Peyer's patch (tissue), 4 donors: ENCODE data around the gene NDUFB10. TPM values are rescaled to one million over a fixed set of nuclear protein-coding genes. Genes with fewer than 3 reads are reported as not detected.

Source experiments
- DNase-seq, 3 donors: peaks; one replicate each; pipeline ENCODE4 v3.0.0-alpha.2; 2017 to 2019
- H3K27ac ChIP-seq, 4 donors: fragments of 200-600 bp; sonication (generic); one replicate each; pipeline ENCODE4 v1.5.1; 2016 to 2019
- H3K27me3 ChIP-seq, 2 donors: fragments of 200-600 bp; sonication (generic); one replicate each; pipeline ENCODE4 v1.5.1; 2019
- H3K36me3 ChIP-seq, 3 donors: fragments of 200-600 bp; sonication (generic); one replicate each; pipeline ENCODE4 v1.5.1; 2016 to 2019
- H3K4me1 ChIP-seq, 4 donors: fragments of 200-600 bp; sonication (generic); one replicate each; pipeline ENCODE4 v1.5.1; 2016 to 2019
- H3K4me3 ChIP-seq, 4 donors: fragments of 200-600 bp; sonication (generic); 1 replicate in 3 of 4; 2 replicates in 1 of 4; pipeline ENCODE4 v1.5.1; 2016 to 2019; ENCODE audit warnings: mild to moderate bottlenecking in 1 of 4
- H3K9me3 ChIP-seq, 4 donors: fragments of 200-600 bp; sonication (generic); one replicate each; pipeline ENCODE4 v1.5.1; 2016 to 2019; ENCODE audit warnings: mild to moderate bottlenecking in 1 of 4
- POLR2A ChIP-seq, 2 donors: fragments of 450-650 bp; IDR thresholded peaks; one replicate each; pipeline ENCODE4 v1.5.1; 2017; ENCODE audit warnings: antibody characterized with exemption in 2 of 2, mild to moderate bottlenecking in 2 of 2, moderate library complexity in 2 of 2
- total RNA-seq, 4 donors: library from RNA; depleted of rRNA; stranded (reverse); fragments of >200 nt; gene quantifications; one replicate each; pipeline ENCODE4 v1.1.0, GENCODE V29; 2016
- TF ChIP-seq, protein P1 (sequence below), 6 experiments: fragments of 450-650 bp in 4 of 6; fragments of 200-600 bp in 2 of 6; sonication (generic) in 1 of 6; IDR thresholded peaks; one replicate each; pipeline ENCODE4 v1.5.1; 2017 to 2019; ENCODE audit warnings: antibody characterized with exemption in 6 of 6, mild to moderate bottlenecking in 3 of 6, moderate library complexity in 1 of 6

NDUFB10 gene
- total RNA-seq, 4 donors from 2014 or later: 55.3 to 373 (median 236) TPM

- peaks cover 0 to 45% (median 8%) of the 10 kb centered on the region in 4 donors for H3K4me1 ChIP-seq
- peak; percentile 79 to 80 for TF ChIP-seq POLR2A (IDR thresholded peaks at IDR 0.05)
- TF ChIP-seq, protein P1, sequence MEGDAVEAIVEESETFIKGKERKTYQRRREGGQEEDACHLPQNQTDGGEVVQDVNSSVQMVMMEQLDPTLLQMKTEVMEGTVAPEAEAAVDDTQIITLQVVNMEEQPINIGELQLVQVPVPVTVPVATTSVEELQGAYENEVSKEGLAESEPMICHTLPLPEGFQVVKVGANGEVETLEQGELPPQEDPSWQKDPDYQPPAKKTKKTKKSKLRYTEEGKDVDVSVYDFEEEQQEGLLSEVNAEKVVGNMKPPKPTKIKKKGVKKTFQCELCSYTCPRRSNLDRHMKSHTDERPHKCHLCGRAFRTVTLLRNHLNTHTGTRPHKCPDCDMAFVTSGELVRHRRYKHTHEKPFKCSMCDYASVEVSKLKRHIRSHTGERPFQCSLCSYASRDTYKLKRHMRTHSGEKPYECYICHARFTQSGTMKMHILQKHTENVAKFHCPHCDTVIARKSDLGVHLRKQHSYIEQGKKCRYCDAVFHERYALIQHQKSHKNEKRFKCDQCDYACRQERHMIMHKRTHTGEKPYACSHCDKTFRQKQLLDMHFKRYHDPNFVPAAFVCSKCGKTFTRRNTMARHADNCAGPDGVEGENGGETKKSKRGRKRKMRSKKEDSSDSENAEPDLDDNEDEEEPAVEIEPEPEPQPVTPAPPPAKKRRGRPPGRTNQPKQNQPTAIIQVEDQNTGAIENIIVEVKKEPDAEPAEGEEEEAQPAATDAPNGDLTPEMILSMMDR (IDR thresholded peaks at IDR 0.05): peak in 1 of 6 experiments; percentile 2
- peak in 2 of 3 donors; percentile 92 to 96 for DNase-seq
- H3K36me3 ChIP-seq: peaks cover 0 to 41% (median 0%) of the 10 kb centered on the region in 3 donors
- no peaks in the 10 kb centered on the region for H3K27me3 ChIP-seq
- H3K4me3 ChIP-seq: peak overlapping the region in 3 of 4 donors; percentile 21 to 72 (median 61)
- peak overlapping the region in 3 of 4 donors; percentile 77 to 88 (median 88) for H3K27ac ChIP-seq
- H3K9me3 ChIP-seq: no peaks in the 10 kb centered on the region
These were observed 20.1 kb downstream of the NDUFB10 start for GRCh38 chr16:1979271-1980029.

- DNase-seq: peak in 1 of 3 donors; percentile 72
- peak overlapping the region in 3 of 4 donors; percentile 77 to 88 (median 88) for H3K27ac ChIP-seq
- H3K9me3 ChIP-seq: no peaks in the 10 kb centered on the region
- H3K4me1 ChIP-seq: peaks cover 0 to 53% (median 14%) of the 10 kb centered on the region in 4 donors
- peaks cover 0 to 34% (median 0%) of the 10 kb centered on the region in 3 donors for H3K36me3 ChIP-seq
- no peaks in the 10 kb centered on the region for H3K27me3 ChIP-seq
- peak overlapping the region in 2 of 4 donors; percentile 61 to 72 for H3K4me3 ChIP-seq
- no peak for TF ChIP-seq POLR2A (IDR thresholded peaks at IDR 0.05)
- TF ChIP-seq, protein P1 (IDR thresholded peaks at IDR 0.05): no peak
These were observed 20.9 kb downstream of the NDUFB10 start for GRCh38 chr16:1980030-1980769.

DNA sequence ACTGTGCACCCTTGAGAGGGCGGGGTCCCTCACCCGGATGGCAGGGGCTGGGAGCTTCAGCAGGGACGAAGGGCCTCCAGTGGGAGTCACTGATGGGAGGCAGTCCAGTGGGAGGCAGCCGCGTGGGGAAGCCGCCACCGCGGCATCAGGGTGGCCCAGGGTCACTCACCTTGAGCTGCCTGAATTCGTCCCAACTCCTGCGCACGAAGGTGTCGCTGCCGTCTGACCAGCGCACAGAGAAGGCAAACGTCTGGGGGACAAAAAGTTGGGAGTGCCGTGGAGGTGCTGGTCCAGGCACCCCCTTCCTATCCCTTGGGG lies 21.4 kb downstream of the NDUFB10 start:
- no peak for DNase-seq
- Histone ChIP-seq H3K4me3 (peak overlapping the region in 1 of 4 donors; percentile 61), H3K4me1 (peaks cover 0 to 58% (median 17%) of the 10 kb centered on the region in 4 donors), H3K36me3 (peaks cover 0 to 31% (median 0%) of the 10 kb centered on the region in 3 donors), H3K27me3 (no peaks in the 10 kb centered on the region), H3K9me3 (no peaks in the 10 kb centered on the region), H3K27ac (peak overlapping the region in 2 of 4 donors; percentile 88 to 97)
- TF ChIP-seq, protein P1 (IDR thresholded peaks at IDR 0.05): no peak
- no peak for TF ChIP-seq POLR2A (IDR thresholded peaks at IDR 0.05)

DNA sequence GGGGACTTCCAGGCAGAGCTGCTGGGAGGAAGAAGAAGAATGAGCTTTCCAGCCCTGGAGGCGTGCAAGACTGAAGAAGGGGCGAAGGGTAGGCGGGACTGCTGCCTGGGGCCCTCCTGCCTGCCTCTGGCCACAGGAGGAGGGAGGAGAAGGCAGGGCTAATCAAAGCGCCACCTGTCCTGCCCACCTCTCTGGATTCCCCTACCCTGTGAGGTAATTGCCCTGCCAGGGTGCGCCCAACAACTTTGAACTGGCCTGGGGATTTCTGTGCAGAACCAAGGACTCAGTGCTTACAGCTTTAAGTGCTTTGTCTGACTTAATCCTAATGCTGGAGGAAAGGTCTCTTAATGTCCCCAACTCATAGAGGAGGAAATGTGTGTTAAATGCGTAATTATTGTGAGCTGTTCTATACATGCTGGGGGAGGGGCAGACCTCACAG lies 22.1 kb downstream of the NDUFB10 start, which contains the start of gene NOXO1:
Gene NOXO1 (minus strand): TSS at position 72 of the 439 bp plus-strand sequence. CDS start 290 bp downstream, outside the sequence.
- Histone ChIP-seq H3K27ac (peak within 1 kb of the TSS in 3 of 4 donors; percentile 37 to 97 (median 88)), H3K4me3 (peak within 1 kb of the TSS in 2 of 4 donors; percentile 61 to 72), H3K36me3 (peaks cover 0 to 31% (median 0%) of the 10 kb centered on the region in 3 donors), H3K27me3 (no peaks in the 10 kb centered on the region), H3K9me3 (no peaks in the 10 kb centered on the region), H3K4me1 (peaks cover 0 to 65% (median 17%) of the 10 kb centered on the region in 4 donors)
- TF ChIP-seq, protein P1 (IDR thresholded peaks at IDR 0.05): no peak
- peak; percentile 10 to 28 for TF ChIP-seq POLR2A (IDR thresholded peaks at IDR 0.05)
- no peak for DNase-seq

- Histone ChIP-seq H3K4me1 (peaks cover 0 to 65% (median 17%) of the 10 kb centered on the region in 4 donors), H3K27me3 (no peaks in the 10 kb centered on the region), H3K27ac (peak overlapping the region in 3 of 4 donors; percentile 37 to 97 (median 88)), H3K9me3 (no peaks in the 10 kb centered on the region), H3K4me3 (no peak overlapping the region), H3K36me3 (peaks cover 0 to 31% (median 0%) of the 10 kb centered on the region in 3 donors)
- no peak for DNase-seq
- TF ChIP-seq POLR2A (IDR thresholded peaks at IDR 0.05): no peak
- TF ChIP-seq, protein P1 (IDR thresholded peaks at IDR 0.05): no peak
These were observed 22.7 kb downstream of the NDUFB10 start for GRCh38 chr16:1982013-1982433.
